Panc1 (cell line): ENCODE results near the gene ADIG. TPM values are rescaled to one million over a fixed set of nuclear protein-coding genes. Genes with fewer than 3 reads are reported as not detected.

ENCODE experiments used
- ATAC-seq: fragments of 200-7000 bp; cut with Tn5 transposase; 2 replicates; pipeline ENCODE4 v1.9.1; 2020; ENCODE audit warnings: mild to moderate bottlenecking, moderate library complexity
- BruUV-seq: library from RNA; stranded (reverse); fragments of 400-500 nt; replicated peaks from 2 replicates; lab custom pipeline; 2021; lab: Mats Ljungman, UMichigan
- CTCF ChIA-PET: fragments of 300-600 bp; sonication (Branson Sonifier 250); formaldehyde crosslinking; loops from one replicate; lab custom pipeline; 2022; ENCODE audit warnings: antibody characterized with exemption; lab: Charles Lee
- POLR2A ChIA-PET: fragments of 300-600 bp; sonication (Branson Sonifier 250); formaldehyde crosslinking; loops from one replicate; lab custom pipeline; 2022; ENCODE audit warnings: antibody characterized with exemption; lab: Charles Lee
- DNase-seq: peaks from one replicate; pipeline ENCODE4 v3.0.0-alpha.2; 2010; ENCODE audit warnings: low read depth, low spot score
- H3K27ac ChIP-seq: 2 replicates; pipeline ENCODE4 v1.5.1; 2011; ENCODE audit warnings: mild to moderate bottlenecking, low read length, inconsistent platforms
- H3K27me3 ChIP-seq: fragments of 200-500 bp; sonication (Bioruptor generic); 2 replicates; pipeline ENCODE4 v1.6.0; 2014; ENCODE audit warnings: low read length, inconsistent platforms; ENCODE audit not compliant: control insufficient read depth, insufficient read depth
- H3K36me3 ChIP-seq: fragments of 200-500 bp; sonication (Bioruptor generic); 2 replicates; pipeline ENCODE4 v1.5.1; 2014; ENCODE audit warnings: inconsistent platforms, mild to moderate bottlenecking, low read length, moderate library complexity; ENCODE audit not compliant: control insufficient read depth, insufficient read depth
- H3K4me1 ChIP-seq: 2 replicates; pipeline ENCODE4 v1.5.1; 2011; ENCODE audit warnings: inconsistent platforms, mild to moderate bottlenecking, low read length, moderate library complexity; ENCODE audit not compliant: control insufficient read depth, insufficient read depth
- H3K4me3 ChIP-seq, 2 experiments: 2 replicates each; pipeline ENCODE4 v1.5.1; 2011 to 2012; ENCODE audit warnings: low read depth in 2 of 2, low read length in 2 of 2, mild to moderate bottlenecking in 2 of 2, inconsistent platforms in 1 of 2, moderate library complexity in 1 of 2
- H3K9me3 ChIP-seq: fragments of 200-500 bp; sonication (Bioruptor generic); 2 replicates; pipeline ENCODE4 v1.5.1; 2014; ENCODE audit warnings: low read depth, mild to moderate bottlenecking, inconsistent platforms, low read length, moderate library complexity; ENCODE audit not compliant: control insufficient read depth, insufficient read depth
- CTCF ChIP-seq: fragments of 450-650 bp; IDR thresholded peaks from 2 replicates; pipeline ENCODE4 v1.5.1; 2017; ENCODE audit warnings: mild to moderate bottlenecking
- POLR2AphosphoS5 ChIP-seq: IDR thresholded peaks from 2 replicates; pipeline ENCODE4 v1.6.1; 2012; ENCODE audit warnings: mild to moderate bottlenecking, low read depth, low read length, moderate library complexity
- REST ChIP-seq, 2 experiments: IDR thresholded peaks; 2 replicates each; pipeline ENCODE4 v1.6.1; 2011 to 2012; ENCODE audit warnings: low read depth in 2 of 2, control low read depth in 1 of 2, low read length in 1 of 2, mild to moderate bottlenecking in 1 of 2, moderate library complexity in 1 of 2; ENCODE audit not compliant: insufficient read depth in 1 of 2
- SIN3A ChIP-seq: IDR thresholded peaks from 2 replicates; pipeline ENCODE4 v1.6.1; 2012; ENCODE audit warnings: low read depth, mild to moderate bottlenecking, low read length, moderate library complexity, borderline replicate concordance; ENCODE audit not compliant: insufficient read depth
- TCF7L2 ChIP-seq: IDR thresholded peaks from 2 replicates; pipeline ENCODE4 v1.6.1; 2011; ENCODE audit warnings: mild to moderate bottlenecking, low read depth, low read length, inconsistent platforms
- in situ Hi-C: cut with HindIII; loops from 2 replicates; pipeline ENCODE4 v1.10.0; 2016; ENCODE audit warnings: low sequenced_read_pairs, low pct_unique_long_range_greater_than_20kb
- intact Hi-C: fragments of 100-400 bp; cut with micrococcal nuclease; formaldehyde crosslinking; loops from one replicate; pipeline ENCODE4 v1.10.0; 2022; ENCODE audit not compliant: unreplicated experiment
- total RNA-seq: library from RNA; stranded (reverse); gene quantifications from one replicate; pipeline ENCODE4 v1.2.1, GENCODE V29; 2021; ENCODE audit not compliant: unreplicated experiment

ADIG gene
- total RNA-seq, 1 experiment from 2014 or later = not detected

- intact Hi-C loops (no loop called here), in situ Hi-C loops (no loop called here)
- peak; percentile 36 for TF ChIP-seq CTCF
- TF ChIP-seq POLR2AphosphoS5 = no peak
- no peak for TF ChIP-seq REST (IDR thresholded peaks at IDR 0.05; ENCODE audit: insufficient read depth in 1 of 2, low read depth in 2 of 2, low read length in 1 of 2)
- Histone ChIP-seq H3K9me3 (no peaks in the 10 kb centered on the region), H3K4me3 (peak within 1 kb of the TSS; percentile 16 to 23; a peak in 1 of 4 replicates), H3K27ac (no peak within 1 kb of the TSS), H3K27me3 (peaks cover 9% of the 10 kb centered on the region), H3K4me1 (peaks cover 5% of the 10 kb centered on the region), H3K36me3 (no peaks in the 10 kb centered on the region)
- ATAC-seq (peak; percentile 92), DNase-seq (no peak)
- BruUV-seq = no TSS peak
- CTCF ChIA-PET = no interaction called here
- POLR2A ChIA-PET = no interaction called here
Observed at GRCh38 chr20:38601216-38602184, 20.5 kb downstream of the ADIG start, which contains the start of gene ARHGAP40. Gene ARHGAP40 (plus strand): TSS chr20:38601809.

GRCh38 chr20:38602185-38602581, 21.2 kb downstream of the ADIG start:
- peaks cover 5% of the 10 kb centered on the region for H3K4me1 ChIP-seq
- CTCF ChIA-PET = no interaction called here
- H3K9me3 ChIP-seq = no peaks in the 10 kb centered on the region
- ATAC-seq (peak; percentile 36), DNase-seq (no peak)
- in situ Hi-C loops = no loop called here
- H3K4me3 ChIP-seq = peak overlapping the region in 1 of 2 experiments; percentile 23; a peak in 1 of 4 replicates
- no TSS peak for BruUV-seq
- H3K27ac ChIP-seq = no peak overlapping the region
- intact Hi-C loops = no loop called here
- H3K36me3 ChIP-seq = no peaks in the 10 kb centered on the region
- POLR2A ChIA-PET = no interaction called here
- peaks cover 9% of the 10 kb centered on the region for H3K27me3 ChIP-seq
- TF ChIP-seq POLR2AphosphoS5 (no peak), CTCF (no peak), TCF7L2 (no peak), SIN3A (no peak), REST (IDR thresholded peaks at IDR 0.05; ENCODE audit: insufficient read depth in 1 of 2, low read depth in 2 of 2, low read length in 1 of 2) (no peak)
